ENCODE measurements around the gene TPM3. TPM values are rescaled to one million over a fixed set of nuclear protein-coding genes. Genes with fewer than 3 reads are reported as not detected.

The TPM3 gene
- total and polyA plus RNA-seq, 2 of the 8 experiments (the other 6 are each of a cell fraction or from before 2014, with no cell fraction given), result 278 to 572 TPM

GRCh38 chr1:154145986-154146385 lies 45.9 kb downstream of the TPM3 start:
- Histone ChIP-seq H3K27me3 (replicated peaks in 1 of 4; ENCODE audit: control insufficient read depth in 3 of 4, extremely low read depth in 1 of 4, insufficient read depth in 3 of 4, low read length in 3 of 4) (no peaks in the 10 kb centered on the region), H2BK12ac (ENCODE audit: low read depth, low read length) (no peak overlapping the region), H3K9ac (replicated peaks in 1 of 4; ENCODE audit: extremely low read depth in 1 of 4, low read depth in 3 of 4, low read length in 3 of 4) (no peak overlapping the region), H3K4me3 (ENCODE audit: extremely low read depth in 1 of 4, insufficient read depth in 2 of 4, low read depth in 3 of 4, low read length in 4 of 4) (no peak overlapping the region), H3K23ac (ENCODE audit: insufficient read length) (no peak overlapping the region), H3K23me2 (ENCODE audit: low read depth, low read length) (no peaks in the 10 kb centered on the region), H3K9me3 (ENCODE audit: insufficient read depth in 2 of 2, low read depth in 1 of 2, low read length in 1 of 2) (no peaks in the 10 kb centered on the region), H3K79me2 (ENCODE audit: control insufficient read depth in 1 of 2, insufficient read depth in 2 of 2, low read length in 2 of 2) (no peaks in the 10 kb centered on the region), H3K14ac (ENCODE audit: insufficient read length) (no peak overlapping the region), H3K4ac (replicated peaks; ENCODE audit: insufficient read length, low read depth, low read length) (no peak overlapping the region), H2BK15ac (ENCODE audit: low read length) (no peak overlapping the region), H3K56ac (replicated peaks; ENCODE audit: insufficient read length, low read depth, low read length) (no peak overlapping the region), H4K8ac (ENCODE audit: extremely low read depth, insufficient read depth, low read length) (no peak overlapping the region), H2BK5ac (ENCODE audit: low read depth, low read length) (no peak overlapping the region), H3K36me3 (ENCODE audit: control insufficient read depth in 2 of 4, insufficient read depth in 4 of 4, low read length in 3 of 4) (no peaks in the 10 kb centered on the region), H4K5ac (ENCODE audit: insufficient read length, low read depth, low read length) (no peak overlapping the region), H3K18ac (ENCODE audit: extremely low read depth, low read length) (no peak overlapping the region), H2AFZ (ENCODE audit: low read length) (no peak overlapping the region), H3K4me2 (ENCODE audit: insufficient read depth in 1 of 2, low read depth in 2 of 2, low read length in 2 of 2) (no peak overlapping the region), H2BK20ac (ENCODE audit: low read length) (no peak overlapping the region), H4K91ac (replicated peaks; ENCODE audit: insufficient read length, low read length) (no peak overlapping the region), H3K79me1 (ENCODE audit: low read depth, low read length) (no peaks in the 10 kb centered on the region), H2AK5ac (ENCODE audit: low read depth, low read length) (no peak overlapping the region), H4K20me1 (replicated peaks in 1 of 2; ENCODE audit: control insufficient read depth in 1 of 2, insufficient read depth in 2 of 2, low read length in 2 of 2) (no peaks in the 10 kb centered on the region), H3K4me1 (replicated peaks in 1 of 4; ENCODE audit: control insufficient read depth in 3 of 4, insufficient read depth in 4 of 4, low read length in 3 of 4) (no peaks in the 10 kb centered on the region), H3K27ac (ENCODE audit: low read depth, low read length) (no peak overlapping the region), H2BK120ac (replicated peaks; ENCODE audit: low read depth, low read length) (no peak overlapping the region)
- FAIRE-seq, result no peak
- 100% methylated on average over 2 of the region's 2 CpGs; no CpG with 5 or more reads in 1 of the 2 experiments for WGBS, 2 experiments (ENCODE audit: extremely low coverage in 1 of 2, insufficient coverage in 1 of 2, insufficient read length in 1 of 2, insufficient replicate concordance in 2 of 2, low coverage in 1 of 2, low lambda C conversion rate in 2 of 2, missing lambda C conversion rate in 1 of 2)
- DNase-seq (ENCODE audit: low read depth in 1 of 2, low spot score in 2 of 2), result no peak
- ChIA-PET POLR2A (ENCODE audit: partially characterized antibody) (interaction anchor here (1.7 kb wide), 1 partner anchor 155 kb away, joined by 4 read pairs; the partner anchor contains the start of gene RPS27), CTCF (ENCODE audit: partially characterized antibody) (interaction anchor here (0.7 to 3.5 kb wide), 6 partner anchors 9 to 196 kb away, joined by 3 to 14 read pairs (median 5); no protein-coding TSS in a partner anchor)
- peak in 1 of 3 experiments; percentile 34; a peak in 1 of 4 replicates for TF ChIP-seq CTCF (IDR thresholded peaks at IDR 0.05; ENCODE audit: control extremely low read depth in 1 of 3, insufficient read depth in 1 of 3, low read depth in 1 of 3, low read length in 3 of 3)
- TF ChIP-seq RAD21 (IDR thresholded peaks at IDR 0.05 in 1 of 2, conservative IDR thresholded peaks at IDR 0.05 in 1 of 2; ENCODE audit: low read depth in 2 of 2, low read length in 2 of 2), result no peak; a peak in 1 of 4 replicates
